NK-92 (cell line): Measurements from ENCODE around the gene GNLY.

Experiments used
- DNase-seq: peaks from one replicate; lab custom pipeline; 2025; ENCODE audit not compliant: unreplicated experiment; lab: John Stamatoyannopoulos, UW

GNLY gene

DNA sequence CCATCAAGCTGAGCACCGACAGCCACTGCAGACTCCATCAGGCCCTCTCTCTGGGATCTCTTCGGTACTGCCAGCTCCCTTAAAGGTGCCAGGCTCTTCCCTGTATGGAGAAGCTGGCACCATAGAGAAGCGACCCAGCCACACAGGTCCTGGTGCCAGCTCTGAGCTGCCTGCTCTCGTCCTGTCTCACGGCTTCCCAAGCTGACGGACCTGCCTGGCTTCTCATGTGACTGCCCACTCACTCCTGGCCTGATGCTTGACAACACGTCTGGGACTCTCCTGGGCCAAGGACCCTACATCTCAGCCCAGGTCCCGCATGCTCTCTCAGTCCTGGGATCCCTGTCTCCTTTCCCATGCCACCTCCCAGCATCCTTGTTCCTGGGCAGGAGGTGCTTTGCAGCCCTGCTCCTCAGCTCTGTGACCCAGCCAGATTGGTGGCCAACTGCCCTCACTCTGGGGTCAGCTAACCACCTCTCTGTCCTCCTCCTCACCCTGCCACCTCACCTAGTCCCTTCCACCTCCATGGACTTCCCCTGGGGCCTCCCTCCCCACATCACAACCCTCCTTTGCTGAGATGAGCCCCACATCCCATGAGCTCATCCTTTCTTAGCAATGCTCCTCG is 47.2 kb downstream of the GNLY start:
- DNase-seq, result no peak

DNA sequence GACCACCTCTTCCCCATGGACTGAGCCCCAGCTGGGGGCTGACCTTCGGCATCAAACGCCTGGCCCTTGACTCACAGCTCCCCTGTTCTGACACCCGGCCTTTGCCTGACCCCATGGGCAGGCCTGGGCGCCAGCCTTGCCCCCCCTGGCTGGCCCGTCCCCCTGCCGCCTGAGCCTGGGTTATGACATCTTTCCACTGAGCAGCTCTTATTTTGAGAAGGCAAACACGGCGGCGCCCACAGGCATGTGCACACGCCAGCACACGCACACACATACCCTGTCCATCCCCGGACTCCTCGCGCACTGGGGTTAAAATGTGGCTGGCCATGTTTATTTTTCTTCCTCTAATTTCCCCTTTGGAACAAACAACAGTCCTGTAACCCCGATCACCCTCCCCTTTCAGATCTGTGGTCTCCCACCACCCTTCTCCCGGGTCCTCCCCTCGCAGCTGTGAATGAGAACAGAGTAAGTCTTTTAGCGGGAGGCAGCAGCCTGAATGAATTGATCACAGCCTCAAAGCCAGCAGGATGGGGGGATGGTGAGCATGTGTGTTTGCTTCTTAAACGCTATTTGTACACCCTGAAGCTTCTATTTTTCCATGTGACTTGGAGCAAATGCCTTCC is 47.8 kb downstream of the GNLY start:
- DNase-seq, result no peak

DNA sequence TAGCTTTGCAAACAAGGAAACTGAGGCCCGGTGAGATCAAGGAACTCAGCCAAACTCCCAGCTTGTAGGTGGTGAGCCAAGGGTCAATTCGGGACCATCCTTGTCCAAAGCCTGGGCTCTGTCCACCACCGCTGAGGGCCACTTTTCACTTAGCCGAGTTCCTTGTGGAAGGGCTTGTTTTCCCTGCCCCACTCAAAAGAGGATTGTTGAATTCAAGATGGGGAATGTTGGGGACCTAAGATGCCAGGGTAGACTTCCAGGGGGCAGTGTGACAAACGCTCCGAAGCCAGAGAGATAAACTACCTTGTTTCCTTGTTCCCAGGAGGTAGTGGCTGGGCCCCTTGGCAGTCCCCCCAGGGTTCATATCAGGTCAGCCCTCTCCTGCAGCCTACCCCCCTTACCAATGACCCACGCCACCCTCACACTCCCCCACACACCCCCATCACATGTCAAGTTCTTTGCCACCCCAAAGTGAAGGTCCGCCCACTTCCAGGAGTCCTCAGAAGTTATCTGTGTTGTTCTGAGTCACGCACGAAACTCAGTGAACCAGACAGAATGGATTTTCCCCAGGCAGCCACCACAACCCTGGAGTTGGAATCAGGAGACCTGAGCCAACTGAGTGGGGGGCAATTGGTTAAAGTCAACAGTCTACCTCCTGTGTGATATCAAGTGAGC is 49.3 kb downstream of the GNLY start:
- no peak for DNase-seq

DNA sequence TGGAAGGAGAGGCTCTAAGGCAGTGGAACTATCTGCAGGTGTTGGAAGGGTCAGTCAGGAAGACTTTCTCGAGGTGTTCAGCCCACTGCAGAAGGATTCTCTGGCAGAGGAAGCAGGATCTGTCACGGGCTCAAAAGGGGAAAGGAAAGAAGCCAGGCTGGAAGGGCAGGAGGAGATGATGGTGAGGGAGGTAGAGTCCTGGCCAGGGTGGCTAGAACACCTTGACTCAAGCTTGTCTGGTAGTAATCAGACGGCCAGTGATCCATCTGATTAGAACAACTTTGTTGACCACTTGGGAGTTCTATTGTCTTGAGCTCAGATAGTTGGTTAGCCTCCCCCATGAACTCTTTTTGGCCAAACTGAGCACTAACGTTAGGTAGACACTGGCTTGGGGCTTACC is 49.9 kb downstream of the GNLY start:
- no peak for DNase-seq

DNA sequence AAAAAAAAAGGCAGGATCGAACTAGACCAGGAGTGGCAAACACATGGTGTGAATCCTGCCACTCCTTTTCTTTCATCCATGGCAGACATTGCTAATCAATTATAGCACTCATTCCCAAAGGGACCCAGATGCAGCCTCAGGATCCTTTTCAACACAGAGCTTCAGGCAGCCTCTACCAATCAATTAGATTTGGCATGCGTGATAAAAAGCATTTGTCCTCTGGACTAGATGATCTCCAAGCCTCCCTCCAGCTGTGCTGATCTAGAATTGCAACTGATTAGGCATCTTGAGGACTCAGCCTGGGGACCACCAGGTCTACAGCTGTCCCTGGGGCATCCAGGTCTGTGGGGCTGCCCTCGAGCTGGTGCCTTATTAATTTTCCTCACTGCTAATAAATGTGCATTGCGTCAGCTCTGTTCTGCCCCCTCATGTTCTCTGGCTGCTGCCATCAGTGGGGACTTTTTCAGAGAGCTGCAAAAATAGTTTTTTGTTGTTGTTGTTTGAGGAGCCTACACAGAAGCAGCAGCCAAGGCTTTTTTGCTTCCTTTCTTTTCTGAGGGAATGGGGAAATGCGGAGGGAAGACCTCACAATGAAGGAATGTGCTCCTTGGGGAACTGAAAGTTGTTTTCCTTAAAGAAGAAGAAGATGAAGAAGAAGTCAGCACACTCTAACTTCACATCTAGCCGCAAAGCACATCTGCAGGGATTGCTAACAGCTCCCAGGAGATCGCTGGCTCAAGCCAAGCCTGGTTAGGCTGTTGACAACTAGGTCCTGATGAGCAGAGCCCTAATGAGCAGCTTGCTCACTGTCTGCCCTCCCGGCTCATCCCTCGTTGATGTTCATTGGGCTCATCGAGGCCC is 50.8 kb downstream of the GNLY start:
- DNase-seq, result no peak

DNA sequence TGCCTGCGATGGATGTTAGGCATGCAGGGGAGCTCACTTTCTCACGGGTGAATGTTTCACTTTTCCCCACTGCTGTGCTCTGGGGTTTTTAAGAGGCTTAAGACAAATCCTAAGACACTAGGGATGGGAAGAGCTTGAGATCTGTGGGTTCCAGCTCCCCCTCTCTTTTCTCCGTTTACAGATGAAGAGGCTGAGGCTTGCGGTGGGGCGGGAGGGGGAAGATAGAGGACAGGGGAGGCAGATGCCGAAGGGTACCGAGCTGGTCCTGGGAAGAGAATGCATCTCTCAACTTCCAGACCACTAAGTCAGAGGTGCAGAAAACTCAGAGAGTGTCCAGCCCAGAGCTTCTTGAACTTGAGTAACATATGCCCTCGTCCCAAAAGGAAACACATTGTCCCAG is 51.5 kb downstream of the GNLY start:
- no peak for DNase-seq

DNA sequence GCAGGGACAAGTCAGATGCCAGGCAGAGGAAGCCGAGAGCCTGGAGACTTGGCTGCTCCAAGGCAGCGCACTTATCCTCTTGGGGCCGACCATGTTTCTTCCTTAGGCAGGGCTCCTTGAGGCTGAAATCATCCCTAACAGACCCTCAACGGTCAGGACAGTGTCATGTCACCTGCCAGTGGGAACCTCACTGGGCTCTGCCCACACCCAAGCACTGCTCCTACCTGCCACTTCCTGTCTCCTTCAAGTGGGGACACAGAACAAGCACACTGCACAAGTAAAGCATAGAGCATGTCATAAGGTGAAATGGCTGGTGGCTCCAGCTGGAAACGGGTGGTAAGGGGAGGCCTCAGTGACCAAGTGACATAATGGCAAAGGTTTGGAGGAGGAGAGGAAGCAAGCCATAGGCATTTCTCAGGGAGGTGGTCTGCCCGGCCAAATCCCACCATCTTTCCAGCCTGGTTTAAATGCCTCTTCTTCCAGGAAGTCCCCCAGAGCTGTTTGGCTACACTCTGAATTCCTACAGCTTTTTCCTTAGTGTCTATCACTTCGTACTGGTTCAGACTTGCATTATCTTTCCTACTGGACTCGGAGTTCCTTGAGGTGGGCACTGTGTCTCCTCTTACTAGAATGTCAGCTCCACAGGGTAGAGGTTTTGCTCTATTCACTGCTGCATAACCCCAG is 52.3 kb downstream of the GNLY start:
- no peak for DNase-seq

DNA sequence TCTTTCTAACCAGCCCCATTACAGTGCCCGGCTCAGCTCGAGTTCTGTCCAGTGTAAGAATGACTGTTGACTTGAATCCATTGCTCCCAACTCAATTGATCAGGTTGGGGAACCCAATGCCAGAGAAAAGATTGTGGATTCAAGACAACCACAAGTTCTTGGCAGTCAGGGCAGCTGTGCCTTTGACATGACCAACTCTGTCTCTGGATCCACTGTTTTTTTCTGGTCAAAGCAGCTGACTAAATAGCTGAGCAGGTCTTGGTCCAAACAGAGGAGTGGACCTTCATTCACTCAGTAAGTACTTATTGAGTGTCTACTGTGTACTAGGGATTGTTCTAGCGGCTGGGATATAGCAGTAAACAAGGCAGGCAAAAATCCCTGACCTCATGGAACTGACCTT is 53.3 kb downstream of the GNLY start:
- no peak for DNase-seq

DNA sequence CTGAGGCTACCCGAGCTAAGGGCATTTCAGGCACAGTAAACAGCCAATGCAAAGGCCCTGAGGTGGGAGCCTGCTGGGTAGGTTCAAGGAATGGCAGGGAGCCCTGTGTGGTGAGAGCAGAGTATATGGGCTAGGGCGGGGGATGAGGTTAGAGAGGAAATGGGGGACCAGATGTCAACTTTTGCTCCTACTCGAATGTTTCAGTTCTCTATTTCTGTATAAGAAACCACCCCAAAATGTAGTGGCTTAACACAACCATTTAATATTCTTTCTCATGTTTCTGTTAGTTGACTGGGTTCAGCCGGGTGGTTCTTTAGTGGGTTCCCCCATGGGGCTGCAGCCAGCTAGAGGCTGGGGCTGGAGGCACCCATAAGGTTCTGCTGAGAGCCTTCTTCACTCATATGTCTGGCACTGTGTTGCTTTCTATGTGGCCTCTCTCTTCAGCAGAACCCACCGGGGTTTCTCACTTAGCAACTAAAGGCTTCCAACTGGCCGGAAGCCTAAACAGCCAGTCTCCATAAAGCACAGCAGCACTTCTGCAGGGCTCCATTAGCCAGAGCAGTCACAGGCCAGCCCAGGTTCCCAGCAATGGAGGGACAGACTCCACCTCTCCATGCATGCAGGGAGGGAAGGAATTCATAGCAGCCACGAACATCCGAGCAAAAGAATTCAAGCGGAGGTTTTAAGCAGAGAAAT is 54.0 kb downstream of the GNLY start:
- no peak for DNase-seq
